CD14-positive monocyte (primary cell): ENCODE measurements around the gene RTN1. TPM values are rescaled to one million over a fixed set of nuclear protein-coding genes. Genes with fewer than 3 reads are reported as not detected.

Experiments
- DNase-seq, 3 donors: peaks; one replicate each; pipeline ENCODE4 v3.0.0-alpha.2; 2011 to 2022
- H2AFZ ChIP-seq: 2 replicates; pipeline ENCODE4 v1.6.0; 2012; ENCODE audit warnings: mild to moderate bottlenecking, low read depth, low read length, inconsistent platforms; ENCODE audit not compliant: insufficient read depth, poor library complexity, severe bottlenecking
- H3K27ac ChIP-seq, 2 donors: 1 replicate in 1 of 2; 2 replicates in 1 of 2; pipeline ENCODE4 v1.5.1; 2012 to 2013; ENCODE audit warnings: low read length in 2 of 2, control low read depth in 1 of 2, inconsistent platforms in 1 of 2, low read depth in 1 of 2, mild to moderate bottlenecking in 1 of 2
- H3K27me3 ChIP-seq, 2 donors: one replicate each; pipeline versions ENCODE4 v1.6.0 to v1.6.1; 2011 to 2013; ENCODE audit warnings: low read length in 2 of 2; ENCODE audit not compliant: control insufficient read depth in 2 of 2, insufficient read depth in 2 of 2
- H3K36me3 ChIP-seq, 2 donors: replicated peaks in 1 of 2; 1 replicate in 1 of 2; 2 replicates in 1 of 2; pipeline versions ENCODE4 v1.5.1 to v1.6.1; 2012 to 2013; ENCODE audit warnings: low read length in 2 of 2, control low read depth in 1 of 2, inconsistent platforms in 1 of 2, mild to moderate bottlenecking in 1 of 2; ENCODE audit not compliant: insufficient read depth in 2 of 2, control insufficient read depth in 1 of 2
- H3K4me1 ChIP-seq, 2 donors: 1 replicate in 1 of 2; 2 replicates in 1 of 2; pipeline versions ENCODE4 v1.5.1 to v1.6.1; 2012 to 2013; ENCODE audit warnings: low read length in 2 of 2, control low read depth in 1 of 2, inconsistent platforms in 1 of 2, mild to moderate bottlenecking in 1 of 2, moderate library complexity in 1 of 2; ENCODE audit not compliant: insufficient read depth in 2 of 2, control insufficient read depth in 1 of 2
- H3K4me2 ChIP-seq: replicated peaks from 2 replicates; pipeline ENCODE3; 2012; ENCODE audit warnings: low read length, moderate library complexity, mild to moderate bottlenecking; ENCODE audit not compliant: poor library complexity, severe bottlenecking; ENCODE audit errors: extremely low read depth
- H3K4me3 ChIP-seq, 3 experiments: fragments of 200-600 bp in 1 of 3; sonication (generic) in 1 of 3; replicated peaks in 1 of 3; 1 replicate in 2 of 3; 2 replicates in 1 of 3; pipeline ENCODE4 v1.5.1; 2011 to 2013; ENCODE audit warnings: low read length in 3 of 3, mild to moderate bottlenecking in 3 of 3, control low read depth in 2 of 3, low read depth in 2 of 3, inconsistent platforms in 1 of 3, moderate library complexity in 1 of 3
- H3K79me2 ChIP-seq: 2 replicates; pipeline ENCODE4 v1.6.0; 2012; ENCODE audit warnings: mild to moderate bottlenecking, control low read depth, inconsistent platforms, low read length, moderate library complexity; ENCODE audit not compliant: insufficient read depth
- H3K9ac ChIP-seq: 2 replicates; pipeline ENCODE4 v1.6.0; 2017; ENCODE audit warnings: low read length, mild to moderate bottlenecking; ENCODE audit not compliant: insufficient read depth, poor library complexity, severe bottlenecking
- H3K9me3 ChIP-seq, 2 donors: replicated peaks in 1 of 2; 1 replicate in 1 of 2; 2 replicates in 1 of 2; pipeline versions ENCODE4 v1.5.1 to v1.6.1; 2012 to 2013; ENCODE audit warnings: low read length in 2 of 2, control low read depth in 1 of 2; ENCODE audit not compliant: control insufficient read depth in 1 of 2, insufficient read depth in 1 of 2
- H4K20me1 ChIP-seq: 2 replicates; pipeline ENCODE4 v1.6.0; 2012; ENCODE audit warnings: mild to moderate bottlenecking, low read length, control low read depth, moderate library complexity; ENCODE audit not compliant: insufficient read depth
- H3K27ac Mint-ChIP-seq, 7 donors: one replicate each; pipeline ENCODE4 v1.8.0; 2020; ENCODE audit warnings: mild to moderate bottlenecking in 7 of 7, mixed read lengths in 7 of 7, moderate library complexity in 6 of 7, inconsistent platforms in 2 of 7
- H3K27me3 Mint-ChIP-seq, 3 donors: one replicate each; pipeline ENCODE4 v1.8.0; 2021 to 2022; ENCODE audit warnings: low read depth in 3 of 3, mild to moderate bottlenecking in 3 of 3, mixed read lengths in 3 of 3, moderate library complexity in 3 of 3, inconsistent platforms in 1 of 3
- H3K36me3 Mint-ChIP-seq, 2 donors: one replicate each; pipeline ENCODE4 v1.8.0; 2020; ENCODE audit warnings: mixed read lengths in 2 of 2, inconsistent platforms in 1 of 2, mild to moderate bottlenecking in 1 of 2
- H3K4me1 Mint-ChIP-seq: one replicate; pipeline ENCODE4 v1.8.0; 2020; ENCODE audit warnings: mild to moderate bottlenecking, mixed read lengths
- H3K4me3 Mint-ChIP-seq, 2 donors: one replicate each; pipeline ENCODE4 v1.8.0; 2020; ENCODE audit warnings: mild to moderate bottlenecking in 2 of 2, mixed read lengths in 2 of 2, moderate library complexity in 1 of 2
- H3K9me3 Mint-ChIP-seq, 7 donors: one replicate each; pipeline ENCODE4 v1.8.0; 2020 to 2022; ENCODE audit warnings: mixed read lengths in 7 of 7, mild to moderate bottlenecking in 6 of 7, moderate library complexity in 6 of 7, inconsistent platforms in 2 of 7
- CTCF ChIP-seq: fragments of 200-600 bp; IDR thresholded peaks from one replicate; pipeline ENCODE4 v1.8.0; 2022; ENCODE audit warnings: antibody characterized with exemption, mild to moderate bottlenecking
- WGBS: methylation state at CpG from one replicate; pipeline ENCODE4 v1.1.5; 2013; ENCODE audit warnings: missing lambda C conversion rate; ENCODE audit not compliant: insufficient coverage; 5-methylcytosine and 5-hydroxymethylcytosine counted together
- intact Hi-C, 2 donors: fragments of 100-400 bp; cut with micrococcal nuclease; formaldehyde crosslinking; loops; one replicate each; pipeline versions ENCODE4 v1.15.0 to v1.15.1; 2023
- polyA plus RNA-seq, 3 donors: library from polyadenylated mRNA; depleted of rRNA in 1 of 3; unstranded in 2 of 3; stranded (reverse) in 1 of 3; fragments of 300-500 nt in 2 of 3; fragments of >200 nt in 1 of 3; fragmentation: Illumina TruSeq in 2 of 3; gene quantifications; 1 replicate in 2 of 3; 2 replicates in 1 of 3; pipeline ENCODE4 v1.2.3, GENCODE V29; 2012 to 2021

RTN1 gene
- polyA plus RNA-seq, 3 donors: 40.2 to 75.1 (median 55.0) TPM

- WGBS: 37% methylated on average over 3 of the region's 3 CpGs
- Histone ChIP-seq H3K4me3 (no peak overlapping the region), H3K4me2 (no peak overlapping the region), H3K79me2 (peaks cover 11% of the 10 kb centered on the region), H3K4me1 (peaks cover 64 to 66% of the 10 kb centered on the region in 2 donors), H3K36me3 (no peaks in the 10 kb centered on the region), H2AFZ (no peak overlapping the region), H3K27ac (peak overlapping the region in 1 of 2 donors; percentile 58), H3K27me3 (no peaks in the 10 kb centered on the region), H3K9me3 (no peaks in the 10 kb centered on the region), H3K9ac (no peak overlapping the region), H4K20me1 (peaks cover 6% of the 10 kb centered on the region)
- H3K9me3 Mint-ChIP-seq: peaks cover 0 to 2% (median 0%) of the 10 kb centered on the region in 7 donors
- peak overlapping the region in 1 of 7 donors; percentile 8 for H3K27ac Mint-ChIP-seq
- intact Hi-C loops: no loop called here
- peaks cover 0 to 3% (median 0%) of the 10 kb centered on the region in 3 donors for H3K27me3 Mint-ChIP-seq
- TF ChIP-seq CTCF: no peak
- no peak for DNase-seq
- H3K4me3 Mint-ChIP-seq: no peak overlapping the region
- peaks cover 0 to 15% of the 10 kb centered on the region in 2 donors for H3K36me3 Mint-ChIP-seq
- peaks cover 64% of the 10 kb centered on the region for H3K4me1 Mint-ChIP-seq
These were observed 22.9 kb downstream of the RTN1 start for GRCh38 chr14:59847711-59848110.

DNA sequence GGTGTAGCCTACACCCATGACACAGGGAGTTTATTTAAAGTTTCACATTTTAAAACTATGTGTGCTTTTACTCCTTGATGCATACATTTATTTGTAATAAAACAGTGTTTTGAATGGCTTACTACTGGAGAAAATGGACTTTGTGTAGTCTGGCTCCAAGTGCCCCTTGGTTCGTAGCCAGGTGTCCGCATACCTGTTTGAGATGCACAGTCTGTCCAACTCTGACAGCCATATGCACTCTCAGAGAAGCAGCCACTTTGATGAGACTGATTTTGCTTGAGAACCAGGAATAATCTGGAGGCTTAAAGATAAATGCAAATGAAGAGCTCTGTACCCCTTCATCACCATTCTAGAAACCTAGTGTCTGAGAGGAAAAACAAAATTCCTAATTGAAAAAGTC is 24.0 kb downstream of the RTN1 start:
- WGBS: 100% methylated on average over 1 of the region's 2 CpGs
- Mint-ChIP-seq H3K9me3 (peaks cover 0 to 2% (median 0%) of the 10 kb centered on the region in 7 donors), H3K27me3 (peaks cover 0 to 3% (median 0%) of the 10 kb centered on the region in 3 donors), H3K4me3 (no peak overlapping the region), H3K4me1 (peaks cover 55% of the 10 kb centered on the region), H3K36me3 (peaks cover 0 to 15% of the 10 kb centered on the region in 2 donors), H3K27ac (no peak overlapping the region)
- peaks cover 8% of the 10 kb centered on the region for H4K20me1 ChIP-seq
- H3K9me3 ChIP-seq: no peaks in the 10 kb centered on the region
- TF ChIP-seq CTCF: no peak
- no peak overlapping the region for H3K4me2 ChIP-seq
- no peak overlapping the region for H2AFZ ChIP-seq
- intact Hi-C loops: no loop called here
- H3K4me3 ChIP-seq: no peak overlapping the region
- no peaks in the 10 kb centered on the region for H3K36me3 ChIP-seq
- no peak overlapping the region for H3K27ac ChIP-seq
- peaks cover 53 to 55% of the 10 kb centered on the region in 2 donors for H3K4me1 ChIP-seq
- H3K27me3 ChIP-seq: no peaks in the 10 kb centered on the region
- H3K9ac ChIP-seq: no peak overlapping the region
- no peak for DNase-seq
- H3K79me2 ChIP-seq: peaks cover 11% of the 10 kb centered on the region
